ENCODE results near the gene ALAS1. TPM values are rescaled to one million over a fixed set of nuclear protein-coding genes. Genes with fewer than 3 reads are reported as not detected.

ALAS1 gene
- total RNA-seq, 2 donors from 2014 or later: 13.5 to 63.6 TPM

GRCh38 chr3:52226229-52226817 lies 28.4 kb downstream of the ALAS1 start:
- TF ChIP-seq POLR2A (IDR thresholded peaks at IDR 0.05) (no peak), CTCF (IDR thresholded peaks at IDR 0.05) (no peak)
- DNase-seq: no peak
- Histone ChIP-seq H3K27ac (no peak overlapping the region), H3K27me3 (no peaks in the 10 kb centered on the region), H3K9me3 (no peaks in the 10 kb centered on the region), H3K4me1 (no peaks in the 10 kb centered on the region), H3K4me3 (no peak overlapping the region), H3K36me3 (replicated peaks in 1 of 2; ENCODE audit: insufficient read depth in 1 of 2, low read depth in 2 of 2) (peaks cover 0 to 7% of the 10 kb centered on the region in 2 donors)
- intact Hi-C loops (cut with DNase I): no loop called here
- no peak for ATAC-seq
- 80 to 93% methylated on average over 2 to 5 of the region's 5 CpGs for WGBS, 2 donors

- Histone ChIP-seq H3K4me1 (no peaks in the 10 kb centered on the region), H3K9me3 (no peaks in the 10 kb centered on the region), H3K27ac (no peak overlapping the region), H3K36me3 (replicated peaks in 1 of 2; ENCODE audit: insufficient read depth in 1 of 2, low read depth in 2 of 2) (peaks cover 0 to 7% of the 10 kb centered on the region in 2 donors), H3K27me3 (no peaks in the 10 kb centered on the region), H3K4me3 (no peak overlapping the region)
- TF ChIP-seq CTCF (IDR thresholded peaks at IDR 0.05) (no peak), POLR2A (IDR thresholded peaks at IDR 0.05) (no peak)
- 43 to 84% methylated on average over 1 to 4 of the region's 4 CpGs for WGBS, 2 donors
- intact Hi-C loops (cut with DNase I): no loop called here
- ATAC-seq: no peak
- no peak for DNase-seq
Observed at GRCh38 chr3:52227117-52227516, 29.2 kb downstream of the ALAS1 start.

GRCh38 chr3:52227766-52228165 lies 29.8 kb downstream of the ALAS1 start:
- H3K4me3 ChIP-seq: no peak overlapping the region
- H3K27ac ChIP-seq: no peak overlapping the region
- no peak for TF ChIP-seq CTCF (IDR thresholded peaks at IDR 0.05)
- no peak for DNase-seq
- no peak for ATAC-seq
- intact Hi-C loops (cut with DNase I): no loop called here
- H3K9me3 ChIP-seq: no peaks in the 10 kb centered on the region
- 57 to 80% methylated on average over 7 of the region's 7 CpGs for whole genome bisulfite sequencing, 2 donors
- H3K36me3 ChIP-seq (replicated peaks in 1 of 2; ENCODE audit: insufficient read depth in 1 of 2, low read depth in 2 of 2): peaks cover 0 to 7% of the 10 kb centered on the region in 2 donors
- H3K27me3 ChIP-seq: no peaks in the 10 kb centered on the region
- no peaks in the 10 kb centered on the region for H3K4me1 ChIP-seq

GRCh38 chr3:52228266-52228665 lies 30.3 kb downstream of the ALAS1 start:
- DNase-seq: no peak
- peaks cover 0 to 7% of the 10 kb centered on the region in 2 donors for H3K36me3 ChIP-seq (replicated peaks in 1 of 2; ENCODE audit: insufficient read depth in 1 of 2, low read depth in 2 of 2)
- H3K4me1 ChIP-seq: no peaks in the 10 kb centered on the region
- H3K9me3 ChIP-seq: no peaks in the 10 kb centered on the region
- intact Hi-C loops (cut with DNase I): no loop called here
- H3K4me3 ChIP-seq: no peak overlapping the region
- ATAC-seq: no peak
- no peak overlapping the region for H3K27ac ChIP-seq
- no peak for TF ChIP-seq POLR2A (IDR thresholded peaks at IDR 0.05)
- TF ChIP-seq CTCF (IDR thresholded peaks at IDR 0.05): no peak
- H3K27me3 ChIP-seq: no peaks in the 10 kb centered on the region
- WGBS, 2 donors: 80 to 91% methylated on average over 6 to 10 of the region's 10 CpGs

GRCh38 chr3:52228751-52229291 lies 30.9 kb downstream of the ALAS1 start:
- Histone ChIP-seq H3K4me3 (no peak overlapping the region), H3K27me3 (no peaks in the 10 kb centered on the region), H3K9me3 (no peaks in the 10 kb centered on the region), H3K4me1 (no peaks in the 10 kb centered on the region), H3K27ac (no peak overlapping the region), H3K36me3 (replicated peaks in 1 of 2; ENCODE audit: insufficient read depth in 1 of 2, low read depth in 2 of 2) (peaks cover 0 to 7% of the 10 kb centered on the region in 2 donors)
- no peak for TF ChIP-seq POLR2A (IDR thresholded peaks at IDR 0.05)
- TF ChIP-seq CTCF (IDR thresholded peaks at IDR 0.05): no peak
- ATAC-seq (no peak), DNase-seq (no peak)
- WGBS, 2 donors: 85 to 92% methylated on average over 5 to 19 of the region's 21 CpGs
- intact Hi-C loops (cut with DNase I): no loop called here

Measured in body of pancreas (tissue), 4 donors.